DOHH2 (cell line): ENCODE measurements around the gene ARID5B.

ENCODE experiments used
- EZH2phosphoT487 ChIP-seq: fragments of 200-600 bp; sonication (generic); IDR thresholded peaks from 2 replicates; pipeline ENCODE4 v1.6.1; 2017; ENCODE audit warnings: borderline replicate concordance, mild to moderate bottlenecking, antibody characterized with exemption, low read length, moderate library complexity, mixed read lengths
- TF ChIP-seq, protein P1 (sequence below): fragments of 200-600 bp; sonication (generic); IDR thresholded peaks from one replicate; pipeline ENCODE4 v1.5.1; 2014; ENCODE audit warnings: antibody characterized with exemption, mild to moderate bottlenecking, low read depth, low read length; ENCODE audit not compliant: poor library complexity, severe bottlenecking

DNA sequence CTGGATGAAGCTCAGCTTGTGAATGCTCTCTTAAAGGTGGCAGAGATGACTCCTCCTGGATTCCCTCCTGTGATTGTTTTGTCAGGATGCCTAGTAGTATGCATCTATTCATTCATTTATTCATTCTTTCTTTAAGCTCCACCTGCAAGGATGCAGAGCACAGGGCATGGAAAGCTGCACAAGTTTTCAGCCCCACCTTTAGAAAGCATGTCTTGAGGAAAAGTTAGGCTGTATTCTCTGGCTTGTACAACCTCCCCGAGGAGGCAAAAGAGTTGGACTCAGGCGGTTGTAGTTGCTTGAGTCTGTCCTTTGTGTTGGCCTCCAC, 22.4 kb downstream of the ARID5B start:
- TF ChIP-seq, protein P1, sequence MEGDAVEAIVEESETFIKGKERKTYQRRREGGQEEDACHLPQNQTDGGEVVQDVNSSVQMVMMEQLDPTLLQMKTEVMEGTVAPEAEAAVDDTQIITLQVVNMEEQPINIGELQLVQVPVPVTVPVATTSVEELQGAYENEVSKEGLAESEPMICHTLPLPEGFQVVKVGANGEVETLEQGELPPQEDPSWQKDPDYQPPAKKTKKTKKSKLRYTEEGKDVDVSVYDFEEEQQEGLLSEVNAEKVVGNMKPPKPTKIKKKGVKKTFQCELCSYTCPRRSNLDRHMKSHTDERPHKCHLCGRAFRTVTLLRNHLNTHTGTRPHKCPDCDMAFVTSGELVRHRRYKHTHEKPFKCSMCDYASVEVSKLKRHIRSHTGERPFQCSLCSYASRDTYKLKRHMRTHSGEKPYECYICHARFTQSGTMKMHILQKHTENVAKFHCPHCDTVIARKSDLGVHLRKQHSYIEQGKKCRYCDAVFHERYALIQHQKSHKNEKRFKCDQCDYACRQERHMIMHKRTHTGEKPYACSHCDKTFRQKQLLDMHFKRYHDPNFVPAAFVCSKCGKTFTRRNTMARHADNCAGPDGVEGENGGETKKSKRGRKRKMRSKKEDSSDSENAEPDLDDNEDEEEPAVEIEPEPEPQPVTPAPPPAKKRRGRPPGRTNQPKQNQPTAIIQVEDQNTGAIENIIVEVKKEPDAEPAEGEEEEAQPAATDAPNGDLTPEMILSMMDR = no peak
- no peak for TF ChIP-seq EZH2phosphoT487
